HG03159 (cell line): ENCODE results near the gene POLK.
"Not testable (repeated sequence)": the region's sequence is repeated elsewhere in the genome, so short reads cannot be mapped to it uniquely, and the experiment has no call there.

Experiments
- ATAC-seq: cut with Tn5 transposase; IDR thresholded peaks from one replicate; pipeline ENCODE4 v1.9.1; 2021; ENCODE audit warnings: mild to moderate bottlenecking, moderate library complexity; ENCODE audit not compliant: unreplicated experiment

POLK gene

GRCh38 chr5:75603821-75604220 lies 92.1 kb downstream of the POLK start:
- ATAC-seq = no peak

GRCh38 chr5:75607341-75607740 lies 95.7 kb downstream of the POLK start:
- ATAC-seq = not testable (repeated sequence)

- no peak for ATAC-seq
These were observed 97.2 kb downstream of the POLK start for GRCh38 chr5:75608870-75609269.

- no peak for ATAC-seq
These were observed 98.5 kb downstream of the POLK start for GRCh38 chr5:75610201-75610600.

- not testable (repeated sequence) for ATAC-seq
These were observed 99.2 kb downstream of the POLK start for GRCh38 chr5:75610859-75611310.

- ATAC-seq = peak; percentile 66
These were observed 99.9 kb downstream of the POLK start, which contains the start of gene ANKDD1B for GRCh38 chr5:75611311-75612225. Gene ANKDD1B (plus strand): TSS chr5:75611453. CDS start chr5:75611635, 182 bp downstream.

- peak; percentile 24 for ATAC-seq
These were observed 100.5 kb downstream of the POLK start for GRCh38 chr5:75612226-75612569.

- no peak for ATAC-seq
These were observed 101.2 kb downstream of the POLK start for GRCh38 chr5:75612901-75613300.

GRCh38 chr5:75614176-75614575 lies 102.5 kb downstream of the POLK start:
- ATAC-seq = no peak

GRCh38 chr5:75616371-75616881 lies 104.7 kb downstream of the POLK start:
- no peak for ATAC-seq

- no peak for ATAC-seq
These were observed 105.4 kb downstream of the POLK start for GRCh38 chr5:75616971-75617621.

- ATAC-seq = no peak
These were observed 106.2 kb downstream of the POLK start for GRCh38 chr5:75617736-75618352.

GRCh38 chr5:75620184-75620959 lies 108.7 kb downstream of the POLK start:
- no peak for ATAC-seq

GRCh38 chr5:75622564-75622963 lies 110.9 kb downstream of the POLK start:
- ATAC-seq = no peak

- ATAC-seq = no peak
These were observed 112.2 kb downstream of the POLK start for GRCh38 chr5:75623846-75624245.

GRCh38 chr5:75626959-75627358 lies 115.3 kb downstream of the POLK start:
- ATAC-seq = no peak

GRCh38 chr5:75627801-75628200 lies 116.1 kb downstream of the POLK start:
- ATAC-seq = no peak

GRCh38 chr5:75630875-75631274 lies 119.2 kb downstream of the POLK start:
- no peak for ATAC-seq

- no peak for ATAC-seq
These were observed 120.6 kb downstream of the POLK start for GRCh38 chr5:75632321-75632720.

GRCh38 chr5:75637949-75638348 lies 126.3 kb downstream of the POLK start:
- ATAC-seq = no peak
